HG03565 (cell line): ENCODE data around the gene TNFSF13.

Experiments used
- ATAC-seq: cut with Tn5 transposase; IDR thresholded peaks from one replicate; pipeline ENCODE4 v1.9.1; 2021; ENCODE audit warnings: mild to moderate bottlenecking, moderate library complexity; ENCODE audit not compliant: unreplicated experiment

Gene TNFSF13

GRCh38 chr17:7558544-7559319 is at the start of gene TNFSF13:
Gene TNFSF13 (plus strand): TSS chr17:7558750. CDS start chr17:7559040, 290 bp downstream.
- no peak for ATAC-seq

- ATAC-seq: no peak
Measured at GRCh38 chr17:7508846-7509245, 49.7 kb upstream of the TNFSF13 start.

GRCh38 chr17:7509937-7510336 is 48.6 kb upstream of the TNFSF13 start:
- no peak for ATAC-seq

- no peak for ATAC-seq
Measured at GRCh38 chr17:7511108-7511507, 47.4 kb upstream of the TNFSF13 start.

GRCh38 chr17:7512105-7512504 is 46.4 kb upstream of the TNFSF13 start:
- ATAC-seq: no peak

GRCh38 chr17:7512824-7513540 is 45.6 kb upstream of the TNFSF13 start:
- ATAC-seq: no peak

GRCh38 chr17:7513850-7514419 is 44.6 kb upstream of the TNFSF13 start:
- no peak for ATAC-seq

GRCh38 chr17:7515911-7516610 is 42.5 kb upstream of the TNFSF13 start:
- no peak for ATAC-seq

GRCh38 chr17:7523033-7523432 is 35.5 kb upstream of the TNFSF13 start:
- no peak for ATAC-seq

- ATAC-seq: no peak
Measured at GRCh38 chr17:7528842-7529241, 29.7 kb upstream of the TNFSF13 start.

- no peak for ATAC-seq
Measured at GRCh38 chr17:7530023-7530900, 28.3 kb upstream of the TNFSF13 start.

GRCh38 chr17:7538050-7538449 is 20.5 kb upstream of the TNFSF13 start:
- no peak for ATAC-seq

- ATAC-seq: no peak
Measured at GRCh38 chr17:7538891-7539545, 19.5 kb upstream of the TNFSF13 start.

GRCh38 chr17:7541074-7541621 is 17.4 kb upstream of the TNFSF13 start:
- ATAC-seq: no peak

GRCh38 chr17:7544911-7545310 is 13.6 kb upstream of the TNFSF13 start:
- ATAC-seq: no peak

GRCh38 chr17:7548585-7549400 is 9.8 kb upstream of the TNFSF13 start, which contains the start of gene TNFSF12:
Gene TNFSF12 (plus strand): TSS chr17:7549058. CDS start chr17:7549154, 96 bp downstream.
- ATAC-seq: no peak

- no peak for ATAC-seq
Measured at GRCh38 chr17:7549401-7550055, 9.0 kb upstream of the TNFSF13 start.

- no peak for ATAC-seq
Measured at GRCh38 chr17:7550344-7550743, 8.2 kb upstream of the TNFSF13 start.
